KMS-11 (cell line): ENCODE results near the gene NELFA.
A peak's percentile ranks its signal among the peaks of the same experiment; 100 is the strongest.

Experiments
- H2AFZ ChIP-seq: fragments of 200-600 bp; sonication (generic); 2 replicates; pipeline ENCODE4 v1.6.1; 2016; ENCODE audit warnings: antibody characterized with exemption, mixed run types, low read depth
- H3K27ac ChIP-seq: fragments of 200-600 bp; sonication (generic); 2 replicates; pipeline ENCODE4 v1.6.1; 2016; ENCODE audit warnings: mild to moderate bottlenecking, mixed run types
- H3K27me3 ChIP-seq: fragments of 200-600 bp; sonication (generic); 2 replicates; pipeline ENCODE4 v1.6.1; 2017; ENCODE audit warnings: mild to moderate bottlenecking, low read depth, mixed run types, moderate library complexity; ENCODE audit not compliant: insufficient read depth
- H3K36me3 ChIP-seq: fragments of 200-600 bp; sonication (generic); 2 replicates; pipeline ENCODE4 v1.6.1; 2017; ENCODE audit warnings: mild to moderate bottlenecking, mixed run types; ENCODE audit not compliant: insufficient read depth
- H3K4me1 ChIP-seq: fragments of 200-600 bp; sonication (generic); 2 replicates; pipeline ENCODE4 v1.6.1; 2016; ENCODE audit warnings: mild to moderate bottlenecking, low read depth, mixed run types; ENCODE audit not compliant: poor library complexity, severe bottlenecking
- H3K4me2 ChIP-seq: fragments of 200-600 bp; sonication (generic); 2 replicates; pipeline ENCODE4 v1.7.0; 2016; ENCODE audit warnings: mild to moderate bottlenecking, mixed run types
- H3K4me3 ChIP-seq: fragments of 200-600 bp; sonication (generic); IDR thresholded peaks from 2 replicates; pipeline ENCODE4 v1.6.1; 2017; ENCODE audit warnings: low read depth, low read length, mixed read lengths; ENCODE audit not compliant: insufficient read depth
- H3K79me2 ChIP-seq: fragments of 200-600 bp; sonication (generic); 2 replicates; pipeline ENCODE4 v1.6.1; 2016; ENCODE audit warnings: low read depth, mixed run types; ENCODE audit not compliant: insufficient read depth
- H3K9ac ChIP-seq: fragments of 200-600 bp; sonication (generic); 2 replicates; pipeline ENCODE4 v1.6.1; 2016; ENCODE audit warnings: mild to moderate bottlenecking, mixed run types
- H4K20me1 ChIP-seq: fragments of 200-600 bp; sonication (generic); 2 replicates; pipeline ENCODE4 v1.6.1; 2016; ENCODE audit warnings: mild to moderate bottlenecking, mixed run types; ENCODE audit not compliant: insufficient read depth
- CTCF ChIP-seq: fragments of 200-600 bp; sonication (generic); conservative IDR thresholded peaks from 2 replicates; pipeline ENCODE4 v1.6.1; 2017; ENCODE audit warnings: low read depth, mild to moderate bottlenecking, antibody characterized with exemption, low read length, moderate library complexity, mixed read lengths

NELFA gene

GRCh38 chr4:2009651-2010233 is 968 bp upstream of the NELFA start:
- Histone ChIP-seq H3K36me3 (no peaks in the 10 kb centered on the region), H3K27ac (peak overlapping the region; percentile 99), H2AFZ (peak overlapping the region; percentile 73), H4K20me1 (no peaks in the 10 kb centered on the region), H3K9ac (peak overlapping the region; percentile 96; the same call in 1 of the 2 replicates), H3K4me2 (peak overlapping the region; percentile 25; the same call in 1 of the 2 replicates), H3K4me1 (peaks cover 10% of the 10 kb centered on the region), H3K4me3 (peak overlapping the region; percentile 49), H3K27me3 (no peaks in the 10 kb centered on the region), H3K79me2 (peaks cover 26% of the 10 kb centered on the region)
- TF ChIP-seq CTCF, result no peak

DNA sequence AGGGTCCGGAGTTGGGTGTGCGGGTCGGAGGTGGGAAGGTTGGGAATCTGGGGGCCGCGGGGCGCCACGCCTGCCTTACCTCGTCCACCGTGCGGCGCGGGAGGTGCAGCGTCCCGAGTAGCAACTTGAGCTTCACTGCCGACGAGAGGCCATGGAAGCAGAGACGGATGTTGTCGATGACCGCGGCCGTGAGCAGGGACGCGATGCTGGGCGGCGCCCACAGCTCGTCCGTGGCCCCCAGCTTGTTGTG is 178 bp downstream of the NELFA start:
- no peak for TF ChIP-seq CTCF
- peaks cover 30% of the 10 kb centered on the region for H3K79me2 ChIP-seq

GRCh38 chr4:2007804-2008670 is 737 bp downstream of the NELFA start:
- Histone ChIP-seq H3K9ac (peak overlapping the region; percentile 96; the same call in 1 of the 2 replicates), H3K4me3 (peak overlapping the region; percentile 57), H4K20me1 (no peaks in the 10 kb centered on the region), H3K79me2 (peaks cover 35% of the 10 kb centered on the region), H3K4me2 (peak overlapping the region; percentile 51; the same call in 1 of the 2 replicates), H3K36me3 (no peaks in the 10 kb centered on the region), H3K27ac (peak overlapping the region; percentile 99; the same call in 1 of the 2 replicates), H3K27me3 (no peaks in the 10 kb centered on the region), H2AFZ (no peak overlapping the region), H3K4me1 (peaks cover 10% of the 10 kb centered on the region)
- TF ChIP-seq CTCF, result no peak

More for the DNA sequence above, 178 bp downstream of the NELFA start:
- H3K4me1 ChIP-seq, result peaks cover 10% of the 10 kb centered on the region
- no peaks in the 10 kb centered on the region for H3K36me3 ChIP-seq
- peak overlapping the region; percentile 96 for H3K9ac ChIP-seq
- H3K27me3 ChIP-seq, result no peaks in the 10 kb centered on the region
- H4K20me1 ChIP-seq, result no peaks in the 10 kb centered on the region
- peak overlapping the region; percentile 73 for H2AFZ ChIP-seq
- no peak overlapping the region for H3K4me2 ChIP-seq
- peak overlapping the region; percentile 57 for H3K4me3 ChIP-seq
- H3K27ac ChIP-seq, result peak overlapping the region; percentile 99

DNA sequence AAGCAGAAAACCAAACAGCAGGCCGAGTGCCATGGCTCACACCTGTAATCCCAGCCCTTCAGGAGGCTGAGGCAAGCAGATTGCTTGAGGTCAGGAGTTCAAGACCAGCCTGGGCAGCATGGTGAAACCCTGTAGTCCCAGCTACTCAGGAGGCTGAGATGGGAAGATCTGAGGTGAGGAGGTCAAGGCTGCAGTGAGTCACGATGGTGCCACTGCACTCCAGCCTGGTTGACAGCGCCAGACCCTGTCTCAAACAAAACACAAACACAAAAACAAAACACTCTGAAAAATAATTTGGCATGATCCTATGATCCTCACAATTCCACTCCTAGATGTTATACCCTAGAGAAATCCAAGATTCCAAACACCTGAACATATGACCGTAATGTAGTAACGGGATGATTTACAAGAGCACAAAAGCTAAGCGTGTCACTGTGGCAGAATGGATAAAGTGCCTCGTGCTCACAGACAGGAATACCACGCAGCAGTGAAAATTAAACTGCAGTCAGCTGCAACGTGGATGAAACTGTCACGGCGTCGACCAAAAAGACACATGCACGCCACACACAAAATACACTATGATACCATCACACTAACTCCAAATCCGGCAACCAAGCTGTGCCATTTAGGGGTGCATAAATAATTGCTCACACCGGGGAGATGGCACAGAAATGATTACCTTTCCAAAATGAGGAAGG is 1.7 kb downstream of the NELFA start:
- Histone ChIP-seq H3K79me2 (peaks cover 35% of the 10 kb centered on the region), H3K9ac (no peak overlapping the region), H2AFZ (no peak overlapping the region), H3K36me3 (no peaks in the 10 kb centered on the region), H3K27me3 (no peaks in the 10 kb centered on the region), H3K4me1 (peaks cover 10% of the 10 kb centered on the region), H3K4me3 (peak overlapping the region; percentile 6), H3K4me2 (peak overlapping the region; percentile 51; the same call in 1 of the 2 replicates), H3K27ac (no peak overlapping the region), H4K20me1 (no peaks in the 10 kb centered on the region)
- TF ChIP-seq CTCF, result no peak
